T47D (cell line): ENCODE measurements around the gene KLF12.

Experiments used
- DNase-seq, 2 experiments: peaks; one replicate each; pipeline versions ENCODE4 v3.0.0 to v3.0.0-alpha.2; 2011 to 2012; ENCODE audit warnings: low read depth in 1 of 2, low spot score in 1 of 2
- JUND ChIP-seq: IDR thresholded peaks from 2 replicates; pipeline ENCODE4 v1.6.1; 2012; ENCODE audit warnings: low read depth
- in situ Hi-C: cut with HindIII; loops from 2 replicates; pipeline ENCODE4 v1.10.0; 2016; ENCODE audit warnings: low sequenced_read_pairs, low pct_unique_long_range_greater_than_20kb

The KLF12 gene

DNA sequence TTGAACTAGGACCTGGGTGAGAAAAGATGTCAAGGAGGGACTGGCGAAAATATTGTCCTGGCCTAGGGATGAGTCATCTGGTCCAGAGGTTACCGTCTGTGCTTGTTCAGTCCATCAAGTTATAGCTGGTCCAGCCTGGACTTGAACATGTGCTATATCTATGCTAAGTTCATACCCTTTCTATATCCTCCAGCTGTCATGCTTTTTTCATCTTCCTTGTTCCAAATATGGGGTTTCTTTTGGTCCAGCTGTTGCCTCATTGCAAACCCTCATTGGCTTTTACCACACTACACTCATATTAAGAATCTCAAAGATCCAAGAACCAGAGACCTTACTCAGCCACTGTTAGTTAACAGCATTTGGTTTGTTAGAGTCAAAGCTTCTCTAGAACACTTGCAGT lies 19.1 kb upstream of the KLF12 start:
- DNase-seq: no peak
- TF ChIP-seq JUND: no peak

DNA sequence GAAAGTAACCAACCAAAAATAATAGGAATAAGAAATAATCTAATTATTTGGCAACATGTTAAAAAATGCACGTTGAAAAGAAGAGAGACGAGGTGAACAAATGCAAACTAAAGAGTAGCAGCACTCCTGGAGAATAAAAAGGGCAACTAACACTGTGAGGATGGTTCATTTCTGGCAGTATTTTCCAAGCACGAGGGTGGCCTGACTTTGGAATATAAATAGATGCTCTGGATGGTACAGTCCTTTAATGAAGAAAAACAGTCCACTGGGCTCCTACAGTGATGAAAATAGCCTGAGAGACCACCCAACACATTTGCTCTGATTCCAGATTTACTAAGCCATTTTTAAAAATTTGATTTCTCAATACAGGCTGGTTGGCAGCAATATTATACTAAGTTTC lies 17.7 kb upstream of the KLF12 start:
- TF ChIP-seq JUND: no peak
- in situ Hi-C loops: no loop called here
- no peak for DNase-seq

More for the DNA sequence above, 19.1 kb upstream of the KLF12 start:
- in situ Hi-C loops: no loop called here

DNA sequence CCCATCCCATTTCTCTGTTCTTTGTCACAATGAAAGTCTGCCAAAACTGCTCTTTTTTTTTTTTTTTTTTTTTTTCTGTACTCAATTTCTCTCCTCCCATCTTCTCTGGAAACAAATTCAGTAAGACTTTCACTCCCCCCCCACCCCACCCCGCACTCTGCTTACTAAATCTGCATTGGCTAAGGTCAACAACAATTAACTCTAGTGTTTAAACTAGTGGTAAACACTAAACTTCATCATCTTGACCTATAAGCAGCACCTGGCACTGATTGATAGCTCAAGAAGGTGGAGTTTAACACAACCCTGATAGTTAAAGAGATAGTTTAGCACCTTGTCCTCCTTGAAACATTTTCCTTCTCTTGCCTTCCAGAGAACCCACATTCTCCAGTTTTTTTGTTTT lies 14.1 kb upstream of the KLF12 start:
- TF ChIP-seq JUND: no peak
- in situ Hi-C loops: no loop called here
- no peak for DNase-seq

DNA sequence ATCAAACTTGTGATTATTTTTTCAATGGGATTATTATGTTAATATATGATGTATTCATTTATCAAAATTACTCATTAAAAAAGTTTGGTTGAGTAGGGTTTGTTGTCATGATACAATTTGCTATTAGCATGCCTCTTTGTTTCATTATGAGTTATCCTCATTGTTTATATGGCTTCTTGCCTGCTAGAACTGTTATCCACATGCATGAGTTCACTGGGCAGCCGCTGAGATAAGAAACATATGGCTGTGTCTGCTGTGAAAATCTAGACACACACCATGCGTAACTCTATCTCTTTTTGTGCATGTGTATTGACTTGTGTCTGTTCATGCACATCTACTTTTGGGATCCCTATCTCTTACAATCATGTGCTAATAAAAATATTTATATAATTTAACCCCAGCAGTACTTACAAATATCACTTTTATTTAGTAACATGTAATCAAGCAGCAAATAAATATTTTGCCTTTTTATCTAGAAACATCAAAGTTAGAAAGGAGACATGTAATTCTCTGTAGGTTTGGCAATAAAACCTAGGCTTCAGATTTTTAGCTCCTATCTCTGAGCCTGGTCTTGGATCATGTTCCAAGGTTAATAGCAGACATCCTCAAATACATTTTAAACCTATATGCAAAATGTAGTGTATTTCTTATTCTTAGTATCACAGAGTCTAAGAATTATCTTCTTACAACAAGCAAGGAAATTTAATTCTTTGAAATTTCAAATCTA lies 11.2 kb upstream of the KLF12 start:
- no peak for DNase-seq
- TF ChIP-seq JUND: no peak
- in situ Hi-C loops: no loop called here

DNA sequence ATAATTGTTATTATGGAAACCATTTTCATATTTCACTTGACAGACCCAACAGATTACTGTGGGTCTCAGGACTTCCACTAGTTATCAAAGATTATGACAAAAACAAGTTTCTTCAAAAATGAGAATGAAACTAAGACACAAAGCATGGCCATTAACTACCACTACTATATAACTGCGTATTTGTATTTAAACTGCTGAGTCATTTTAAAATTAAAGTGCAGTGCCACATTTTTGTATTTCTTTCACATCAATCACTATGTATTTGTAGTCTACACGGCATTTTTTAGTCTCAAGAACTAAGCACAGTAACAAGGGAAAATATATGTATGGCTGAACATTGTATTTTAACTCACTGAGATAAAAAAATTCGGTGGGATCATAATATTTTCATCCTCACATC lies 10.1 kb upstream of the KLF12 start:
- DNase-seq: no peak
- in situ Hi-C loops: no loop called here
- TF ChIP-seq JUND: no peak

DNA sequence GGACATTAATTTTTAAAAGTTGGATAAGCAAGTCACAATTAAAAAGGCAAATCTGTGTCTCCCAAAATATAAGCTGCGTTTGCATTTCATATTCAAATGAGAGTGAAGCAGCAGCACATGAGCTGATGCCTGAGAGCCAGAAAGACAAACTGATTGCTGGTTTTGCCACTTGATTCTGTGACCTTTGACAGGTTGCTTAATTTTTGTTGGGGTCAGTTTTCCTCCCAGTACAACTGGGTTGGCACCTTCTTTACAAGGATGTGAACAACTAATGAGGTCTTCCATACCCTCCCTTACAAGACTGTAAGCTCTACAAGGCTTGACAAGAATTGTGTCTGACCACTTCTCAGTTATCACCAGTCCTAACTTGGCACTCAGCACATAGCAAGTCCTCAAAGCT lies 8.1 kb upstream of the KLF12 start:
- in situ Hi-C loops: no loop called here
- DNase-seq: no peak
- no peak for TF ChIP-seq JUND

DNA sequence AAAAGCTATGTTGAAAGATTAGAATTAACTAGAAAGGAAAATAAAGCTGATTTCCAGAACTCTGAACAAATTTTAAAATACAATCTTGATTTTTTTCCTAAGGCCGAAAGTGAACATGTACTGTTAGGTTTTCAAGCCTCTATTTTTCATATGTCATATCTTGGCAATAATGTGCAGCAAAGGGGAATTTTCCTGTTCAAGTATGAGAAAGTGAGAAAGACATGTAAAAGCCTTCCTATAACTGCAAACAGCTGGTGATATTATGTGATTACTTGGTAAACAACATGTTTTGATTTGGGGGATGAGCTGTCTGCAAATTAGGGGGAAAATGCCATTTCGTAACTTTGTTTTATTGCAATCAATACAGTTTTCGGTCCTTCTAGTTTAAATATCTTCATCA lies 4.0 kb upstream of the KLF12 start:
- in situ Hi-C loops: no loop called here
- DNase-seq: no peak
- no peak for TF ChIP-seq JUND

DNA sequence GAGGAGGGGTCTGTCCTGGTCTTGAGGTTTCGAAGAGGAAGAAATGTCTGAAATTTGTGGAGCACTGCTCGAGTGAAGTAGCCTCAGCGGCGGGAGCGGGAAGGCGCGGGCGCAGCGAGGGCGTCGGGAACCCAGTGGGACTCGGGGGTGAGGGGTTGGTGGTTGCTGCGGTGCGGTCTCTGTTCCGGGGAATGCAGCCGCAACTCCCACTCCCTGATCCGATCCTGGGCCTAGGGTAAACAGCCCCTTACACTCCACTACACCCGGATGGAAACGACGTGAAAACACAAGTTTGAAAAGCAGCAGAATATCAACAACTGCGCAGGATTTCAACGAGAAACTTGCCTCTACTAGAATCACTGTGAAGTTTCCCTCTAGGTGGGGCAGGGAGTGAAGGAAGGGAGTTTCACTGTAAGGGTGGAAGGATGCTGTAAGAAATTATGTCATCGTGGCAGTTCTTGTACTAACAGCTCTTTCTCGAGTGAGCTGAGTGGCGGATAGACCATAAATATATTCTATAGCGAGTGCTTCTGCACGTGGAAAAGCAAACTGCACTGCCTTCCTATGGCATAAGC lies 2.0 kb upstream of the KLF12 start:
- no peak for TF ChIP-seq JUND
- peak in 1 of 2 experiments; percentile 9 for DNase-seq
- in situ Hi-C loops: no loop called here

DNA sequence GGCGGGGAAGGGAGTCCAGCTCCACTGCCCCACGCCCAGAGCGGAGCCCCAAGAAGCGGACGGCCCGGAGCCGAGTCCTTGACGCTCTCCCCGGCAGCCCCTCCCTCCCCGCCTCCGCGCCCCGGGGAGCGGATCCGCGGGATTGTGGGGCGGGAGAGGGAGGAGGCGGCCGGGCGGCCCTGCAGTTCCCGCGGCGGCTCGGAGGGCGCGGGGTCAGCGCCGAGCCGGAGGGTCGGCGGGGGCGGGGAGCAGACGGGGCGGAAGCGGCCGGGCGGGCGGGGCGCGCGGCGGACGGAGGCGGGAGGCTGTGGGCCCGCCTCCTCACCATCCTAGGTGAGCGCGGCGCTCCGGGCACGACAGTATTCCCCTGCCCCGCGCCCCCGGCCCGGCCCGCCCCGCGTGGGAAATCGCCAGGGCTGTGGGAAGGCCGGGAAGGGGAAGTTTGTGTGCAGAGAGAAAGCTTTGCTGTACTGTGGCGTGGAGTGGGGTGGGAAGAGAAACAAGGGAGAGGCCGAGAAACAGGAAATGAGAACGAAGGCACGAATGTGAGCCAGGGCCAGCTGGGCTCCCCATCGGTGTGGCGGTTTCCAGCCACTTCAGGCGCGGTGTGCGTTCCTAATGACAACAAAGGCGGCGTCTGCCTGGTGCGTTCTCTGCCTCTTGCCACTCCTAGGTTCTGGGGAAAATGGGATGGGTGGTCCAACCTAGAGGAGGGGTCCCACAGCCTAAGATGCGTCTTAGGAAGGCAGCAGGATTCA lies 1.3 kb upstream of the KLF12 start:
- TF ChIP-seq JUND: no peak
- in situ Hi-C loops: no loop called here
- peak in 1 of 2 experiments; percentile 60 for DNase-seq

DNA sequence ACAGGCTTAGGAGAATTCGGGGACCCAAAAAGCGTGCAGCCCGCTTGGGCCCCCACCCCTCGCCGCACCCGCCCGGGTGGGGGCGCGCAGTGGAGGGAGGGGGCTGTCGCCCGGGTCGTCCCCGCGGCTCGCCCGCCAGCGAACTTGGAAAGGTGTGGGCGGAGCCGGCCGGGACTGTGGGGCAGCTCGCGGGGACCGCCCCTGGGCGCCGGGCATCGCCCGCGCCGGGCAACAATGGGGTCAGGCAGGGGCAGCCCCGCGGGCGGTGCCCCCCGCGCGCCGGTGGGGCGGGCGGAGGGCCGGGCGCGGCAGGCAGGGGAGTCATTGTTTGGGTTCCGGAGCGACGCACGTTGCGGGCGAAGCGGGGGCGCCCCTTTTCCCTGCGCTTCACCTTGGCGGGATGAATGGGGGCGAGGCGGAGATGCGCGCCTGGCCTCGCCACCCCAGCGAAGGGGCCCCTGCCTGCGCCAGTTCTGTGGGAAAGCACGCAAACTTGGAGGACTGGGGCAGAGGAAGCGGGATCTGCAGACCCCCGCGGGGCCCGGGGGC lies 647 bp upstream of the KLF12 start:
- peak in 1 of 2 experiments; percentile 28 for DNase-seq
- no peak for TF ChIP-seq JUND
- in situ Hi-C loops: no loop called here

DNA sequence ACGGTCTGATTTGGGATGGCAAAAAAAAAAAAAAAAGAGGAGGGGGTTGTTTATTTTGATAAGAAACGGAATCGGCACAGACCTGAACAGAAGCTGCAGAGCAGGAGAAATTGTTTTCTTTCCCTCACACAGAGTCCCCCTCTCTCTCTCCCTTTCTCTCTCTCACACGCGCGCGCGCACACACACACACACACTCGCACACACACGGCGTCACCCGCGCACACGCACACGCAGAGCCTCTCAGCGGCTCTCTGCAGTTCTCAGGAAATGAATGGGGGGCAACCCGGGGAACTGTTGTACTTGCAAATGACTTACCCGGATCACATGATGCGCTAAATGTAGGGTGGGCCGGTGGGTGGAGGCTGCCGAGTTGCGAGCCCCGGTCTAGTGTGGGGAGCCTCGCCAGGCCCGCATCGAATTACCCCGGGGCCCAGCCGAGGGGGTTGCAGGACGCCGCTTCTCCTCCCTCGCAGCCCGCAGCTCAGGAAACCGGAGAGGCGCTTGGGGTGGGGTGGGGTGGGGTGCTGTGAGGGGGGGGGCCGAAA lies 475 bp downstream of the KLF12 start:
- in situ Hi-C loops: no loop called here
- DNase-seq: peak in 1 of 2 experiments; percentile 33
- TF ChIP-seq JUND: no peak

DNA sequence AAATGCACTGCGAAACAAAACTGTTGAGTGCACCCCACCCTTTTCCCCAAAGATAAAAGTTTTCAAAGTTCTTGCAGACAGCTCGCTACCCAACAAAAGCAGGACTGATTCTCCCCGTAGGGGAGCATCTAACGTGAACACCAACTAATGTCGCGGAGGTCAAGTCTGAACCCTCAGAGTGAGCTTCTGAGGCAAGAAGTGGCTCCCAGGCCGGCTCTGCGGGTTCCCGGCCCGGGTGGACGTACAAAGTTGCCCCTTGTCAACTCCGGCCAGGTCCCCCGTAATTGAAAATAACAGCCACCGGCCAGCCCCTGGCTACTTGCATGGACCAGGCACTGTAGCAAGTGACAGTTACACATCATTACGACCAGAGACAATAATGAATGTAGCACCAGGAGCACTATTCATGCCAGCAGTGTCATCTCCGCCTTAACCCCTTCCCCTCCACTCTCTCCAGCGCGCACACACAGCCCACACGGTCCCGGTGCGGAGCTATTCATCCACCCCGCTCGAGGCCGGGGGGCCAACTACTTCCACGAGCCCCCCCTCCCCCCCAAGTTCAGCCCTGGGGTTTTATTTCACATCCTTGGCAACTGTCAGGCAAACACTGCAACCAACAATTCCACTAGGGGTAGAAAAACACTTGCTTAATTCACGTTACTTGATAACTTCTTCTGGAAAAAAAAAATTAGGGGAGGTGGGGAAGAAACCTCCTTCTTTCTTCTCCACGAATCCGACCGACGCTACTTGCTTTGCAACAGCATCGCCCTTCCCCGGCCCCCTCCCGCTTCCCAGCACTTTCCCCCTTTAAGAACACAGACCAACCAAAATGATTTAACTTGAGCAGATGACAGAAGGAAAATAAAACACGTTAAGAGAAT lies 1.2 kb downstream of the KLF12 start:
- no peak for TF ChIP-seq JUND
- in situ Hi-C loops: no loop called here
- no peak for DNase-seq
